Parathyroid adenoma (tissue), 2 donors: Measurements from ENCODE around the gene IL1R1.

Experiments used
- H2AFZ ChIP-seq: fragments of 300-600 bp; sonication (generic); one replicate; pipeline ENCODE4 v1.7.0; 2017; ENCODE audit warnings: antibody characterized with exemption, mild to moderate bottlenecking
- H3K27ac ChIP-seq: fragments of 300-600 bp; sonication (generic); one replicate; pipeline ENCODE4 v1.7.0; 2017
- H3K27me3 ChIP-seq: fragments of 300-600 bp; sonication (generic); one replicate; pipeline ENCODE4 v1.7.0; 2017; ENCODE audit warnings: low read length; ENCODE audit not compliant: control insufficient read depth, insufficient read depth
- H3K36me3 ChIP-seq: fragments of 300-600 bp; sonication (generic); one replicate; pipeline ENCODE4 v1.7.0; 2017; ENCODE audit warnings: low read length; ENCODE audit not compliant: control insufficient read depth, insufficient read depth
- H3K4me1 ChIP-seq: fragments of 300-600 bp; sonication (generic); one replicate; pipeline ENCODE4 v1.7.0; 2017; ENCODE audit warnings: control low read depth
- H3K4me2 ChIP-seq: fragments of 300-600 bp; sonication (generic); one replicate; pipeline ENCODE4 v1.7.0; 2017; ENCODE audit warnings: low read length
- H3K4me3 ChIP-seq: fragments of 300-600 bp; sonication (generic); one replicate; pipeline ENCODE4 v1.7.0; 2017; ENCODE audit warnings: low read depth, low read length
- H3K79me2 ChIP-seq: fragments of 300-600 bp; sonication (generic); one replicate; pipeline ENCODE4 v1.7.0; 2017; ENCODE audit warnings: control low read depth
- H3K9ac ChIP-seq: fragments of 300-600 bp; sonication (generic); one replicate; pipeline ENCODE4 v1.7.0; 2017; ENCODE audit warnings: mild to moderate bottlenecking
- H3K9me3 ChIP-seq: fragments of 300-600 bp; sonication (generic); one replicate; pipeline ENCODE4 v1.7.0; 2017; ENCODE audit warnings: low read length; ENCODE audit not compliant: control insufficient read depth
- CTCF ChIP-seq: fragments of 300-600 bp; sonication (generic); IDR thresholded peaks from one replicate; pipeline ENCODE4 v1.7.0; 2017; ENCODE audit warnings: antibody characterized with exemption, mild to moderate bottlenecking
- donor health status: primary hyperparathyroidism.

The IL1R1 gene

GRCh38 chr2:102126660-102127059, 15.9 kb upstream of the IL1R1 start:
- TF ChIP-seq CTCF = no peak
- Histone ChIP-seq H3K4me3 (no peak overlapping the region), H3K4me2 (no peak overlapping the region), H3K27me3 (no peaks in the 10 kb centered on the region), H2AFZ (no peak overlapping the region), H3K4me1 (peaks cover 9% of the 10 kb centered on the region), H3K36me3 (no peaks in the 10 kb centered on the region), H3K79me2 (no peaks in the 10 kb centered on the region), H3K27ac (no peak overlapping the region), H3K9ac (no peak overlapping the region), H3K9me3 (no peaks in the 10 kb centered on the region)

GRCh38 chr2:102129082-102129481, 13.5 kb upstream of the IL1R1 start:
- Histone ChIP-seq H3K4me2 (no peak overlapping the region), H3K27me3 (no peaks in the 10 kb centered on the region), H3K4me1 (peaks cover 9% of the 10 kb centered on the region), H3K27ac (no peak overlapping the region), H3K79me2 (no peaks in the 10 kb centered on the region), H3K9ac (no peak overlapping the region), H3K36me3 (no peaks in the 10 kb centered on the region), H3K9me3 (no peaks in the 10 kb centered on the region), H2AFZ (no peak overlapping the region), H3K4me3 (no peak overlapping the region)
- TF ChIP-seq CTCF = no peak

- H3K4me2 ChIP-seq = no peak overlapping the region
- H3K79me2 ChIP-seq = no peaks in the 10 kb centered on the region
- TF ChIP-seq CTCF = no peak
- no peaks in the 10 kb centered on the region for H3K36me3 ChIP-seq
- peak overlapping the region; percentile 18 for H2AFZ ChIP-seq
- no peaks in the 10 kb centered on the region for H3K27me3 ChIP-seq
- H3K27ac ChIP-seq = peak overlapping the region; percentile 1
- H3K4me1 ChIP-seq = peaks cover 9% of the 10 kb centered on the region
- H3K4me3 ChIP-seq = no peak overlapping the region
- H3K9me3 ChIP-seq = no peaks in the 10 kb centered on the region
- no peak overlapping the region for H3K9ac ChIP-seq
Measured at GRCh38 chr2:102129951-102130646, 12.4 kb upstream of the IL1R1 start.

GRCh38 chr2:102130647-102130991, 11.9 kb upstream of the IL1R1 start:
- H3K27me3 ChIP-seq = no peaks in the 10 kb centered on the region
- H3K9ac ChIP-seq = no peak overlapping the region
- H3K79me2 ChIP-seq = no peaks in the 10 kb centered on the region
- H3K4me1 ChIP-seq = peaks cover 9% of the 10 kb centered on the region
- H3K4me2 ChIP-seq = no peak overlapping the region
- no peak for TF ChIP-seq CTCF
- H3K36me3 ChIP-seq = no peaks in the 10 kb centered on the region
- peak overlapping the region; percentile 14 for H2AFZ ChIP-seq
- H3K27ac ChIP-seq = peak overlapping the region; percentile 1
- H3K9me3 ChIP-seq = no peaks in the 10 kb centered on the region
- H3K4me3 ChIP-seq = no peak overlapping the region

- Histone ChIP-seq H3K4me2 (no peak overlapping the region), H3K27ac (no peak overlapping the region), H3K4me3 (no peak overlapping the region), H3K9me3 (no peaks in the 10 kb centered on the region), H3K79me2 (no peaks in the 10 kb centered on the region), H3K9ac (no peak overlapping the region), H2AFZ (no peak overlapping the region), H3K36me3 (no peaks in the 10 kb centered on the region), H3K27me3 (no peaks in the 10 kb centered on the region), H3K4me1 (peaks cover 4% of the 10 kb centered on the region)
- no peak for TF ChIP-seq CTCF
Measured at GRCh38 chr2:102131564-102131963, 11.0 kb upstream of the IL1R1 start.
